Upper lobe of left lung (tissue), 6 donors: ENCODE data around the gene SEC23IP. TPM values are rescaled to one million over a fixed set of nuclear protein-coding genes. Genes with fewer than 3 reads are reported as not detected.

Experiments used
- ATAC-seq, 2 donors: fragments of 200-7000 bp; cut with Tn5 transposase; one replicate each; pipeline ENCODE4 v1.9.1; 2022; ENCODE audit warnings: mild to moderate bottlenecking in 2 of 2, moderate library complexity in 2 of 2; ENCODE audit not compliant: low FRiP score in 2 of 2
- DNase-seq, 2 donors: peaks; one replicate each; pipeline ENCODE4 v3.0.0-alpha.2; 2019 to 2020
- H3K27ac ChIP-seq, 4 donors: fragments of 200-600 bp; sonication (generic); one replicate each; pipeline ENCODE4 v1.5.1; 2016 to 2019
- H3K27me3 ChIP-seq, 4 donors: fragments of 200-600 bp; sonication (generic); one replicate each; pipeline ENCODE4 v1.5.1; 2017 to 2019
- H3K36me3 ChIP-seq, 4 donors: fragments of 200-600 bp; sonication (generic); one replicate each; pipeline ENCODE4 v1.5.1; 2016 to 2019
- H3K4me1 ChIP-seq, 4 donors: fragments of 200-600 bp; sonication (generic); one replicate each; pipeline ENCODE4 v1.5.1; 2018 to 2019
- H3K4me3 ChIP-seq, 4 donors: fragments of 200-600 bp; sonication (generic); one replicate each; pipeline ENCODE4 v1.5.1; 2017 to 2019; ENCODE audit warnings: mild to moderate bottlenecking in 2 of 4, moderate library complexity in 1 of 4
- H3K9me3 ChIP-seq, 4 donors: fragments of 200-600 bp; sonication (generic); one replicate each; pipeline ENCODE4 v1.5.1; 2018 to 2019
- CTCF ChIP-seq, 6 experiments: fragments of 450-650 bp in 4 of 6; fragments of 200-600 bp in 2 of 6; sonication (generic) in 2 of 6; IDR thresholded peaks; one replicate each; pipeline ENCODE4 v1.5.1; 2016 to 2019; ENCODE audit warnings: antibody characterized with exemption in 6 of 6
- EP300 ChIP-seq, 4 donors: sonication (generic); formaldehyde crosslinking; IDR thresholded peaks; one replicate each; pipeline ENCODE4 v1.5.1; 2017; ENCODE audit warnings: antibody characterized with exemption in 4 of 4, control low read depth in 2 of 4
- POLR2A ChIP-seq, 4 donors: fragments of 450-650 bp; IDR thresholded peaks; one replicate each; pipeline ENCODE4 v1.5.1; 2016 to 2017; ENCODE audit warnings: antibody characterized with exemption in 4 of 4, mild to moderate bottlenecking in 2 of 4
- POLR2AphosphoS5 ChIP-seq, 2 donors: sonication (generic); formaldehyde crosslinking; IDR thresholded peaks; one replicate each; pipeline ENCODE4 v1.5.1; 2017; ENCODE audit warnings: antibody characterized with exemption in 2 of 2
- WGBS, 2 donors: methylation state at CpG; one replicate each; pipeline ENCODE4 v1.1.5; 2017 to 2018; 5-methylcytosine and 5-hydroxymethylcytosine counted together
- total RNA-seq, 6 donors: library from RNA; depleted of rRNA in 4 of 6; stranded (reverse); fragments of >200 nt in 4 of 6; gene quantifications; one replicate each; pipeline versions ENCODE4 v1.1.0 to v1.2.1, GENCODE V29; 2016 to 2021
- donor health status: DM: no; HTN: no; CAD: no; lungs with moderate emphysema.
- donor health status: DM: no; HTN: yes; CAD: no; lungs with severe emphysema.

Gene SEC23IP
- total RNA-seq, 6 donors from 2014 or later = 13.4 to 60.8 (median 40.4) TPM

GRCh38 chr10:119947300-119947699, 54.8 kb downstream of the SEC23IP start:
- no peak overlapping the region for H3K4me3 ChIP-seq
- peaks cover 3 to 21% (median 15%) of the 10 kb centered on the region in 4 donors for H3K36me3 ChIP-seq
- no peaks in the 10 kb centered on the region for H3K27me3 ChIP-seq
- DNase-seq (no peak), ATAC-seq (no peak)
- no peaks in the 10 kb centered on the region for H3K4me1 ChIP-seq
- no peak for TF ChIP-seq POLR2A (IDR thresholded peaks at IDR 0.05)
- TF ChIP-seq POLR2AphosphoS5 (IDR thresholded peaks at IDR 0.05) = no peak
- TF ChIP-seq CTCF (IDR thresholded peaks at IDR 0.05) = no peak
- TF ChIP-seq EP300 (IDR thresholded peaks at IDR 0.05) = no peak
- H3K9me3 ChIP-seq = no peaks in the 10 kb centered on the region
- no peak overlapping the region for H3K27ac ChIP-seq
- WGBS, 2 donors = 63 to 69% methylated on average over 6 of the region's 6 CpGs

GRCh38 chr10:119957451-119957850, 64.9 kb downstream of the SEC23IP start:
- 84 to 90% methylated on average over 4 of the region's 4 CpGs for WGBS, 2 donors
- DNase-seq = no peak
- Histone ChIP-seq H3K27ac (no peak overlapping the region), H3K27me3 (no peaks in the 10 kb centered on the region), H3K36me3 (no peaks in the 10 kb centered on the region), H3K4me1 (no peaks in the 10 kb centered on the region), H3K9me3 (no peaks in the 10 kb centered on the region), H3K4me3 (no peak overlapping the region)
- TF ChIP-seq POLR2A (IDR thresholded peaks at IDR 0.05) (no peak), CTCF (IDR thresholded peaks at IDR 0.05) (no peak), EP300 (IDR thresholded peaks at IDR 0.05) (no peak), POLR2AphosphoS5 (IDR thresholded peaks at IDR 0.05) (no peak)
- no peak for ATAC-seq

GRCh38 chr10:119962837-119963236, 70.3 kb downstream of the SEC23IP start:
- Histone ChIP-seq H3K27me3 (no peaks in the 10 kb centered on the region), H3K27ac (no peak overlapping the region), H3K36me3 (no peaks in the 10 kb centered on the region), H3K9me3 (peaks cover 0 to 13% (median 9%) of the 10 kb centered on the region in 4 donors), H3K4me1 (no peaks in the 10 kb centered on the region), H3K4me3 (no peak overlapping the region)
- DNase-seq = no peak
- ATAC-seq = no peak
- TF ChIP-seq POLR2A (IDR thresholded peaks at IDR 0.05) (no peak), EP300 (IDR thresholded peaks at IDR 0.05) (no peak), POLR2AphosphoS5 (IDR thresholded peaks at IDR 0.05) (no peak), CTCF (IDR thresholded peaks at IDR 0.05) (no peak)

- DNase-seq (no peak), ATAC-seq (no peak)
- TF ChIP-seq POLR2AphosphoS5 (IDR thresholded peaks at IDR 0.05) (no peak), CTCF (IDR thresholded peaks at IDR 0.05) (no peak), EP300 (IDR thresholded peaks at IDR 0.05) (no peak), POLR2A (IDR thresholded peaks at IDR 0.05) (no peak)
- peaks cover 0 to 13% (median 9%) of the 10 kb centered on the region in 4 donors for H3K9me3 ChIP-seq
- no peak overlapping the region for H3K4me3 ChIP-seq
- H3K36me3 ChIP-seq = no peaks in the 10 kb centered on the region
- H3K27ac ChIP-seq = no peak overlapping the region
- H3K4me1 ChIP-seq = no peaks in the 10 kb centered on the region
- 70 to 88% methylated on average over 1 of the region's 1 CpG for WGBS, 2 donors
- no peaks in the 10 kb centered on the region for H3K27me3 ChIP-seq
Measured at GRCh38 chr10:119967066-119967465, 74.5 kb downstream of the SEC23IP start.

- DNase-seq = no peak
- no peaks in the 10 kb centered on the region for H3K4me1 ChIP-seq
- TF ChIP-seq CTCF (IDR thresholded peaks at IDR 0.05) (no peak), EP300 (IDR thresholded peaks at IDR 0.05) (no peak), POLR2AphosphoS5 (IDR thresholded peaks at IDR 0.05) (no peak), POLR2A (IDR thresholded peaks at IDR 0.05) (no peak)
- no peaks in the 10 kb centered on the region for H3K36me3 ChIP-seq
- peaks cover 0 to 13% (median 9%) of the 10 kb centered on the region in 4 donors for H3K9me3 ChIP-seq
- no peaks in the 10 kb centered on the region for H3K27me3 ChIP-seq
- no peak for ATAC-seq
- no peak overlapping the region for H3K27ac ChIP-seq
- no peak overlapping the region for H3K4me3 ChIP-seq
- WGBS, 2 donors = 33 to 61% methylated on average over 1 of the region's 1 CpG
Measured at GRCh38 chr10:119969609-119970008, 77.1 kb downstream of the SEC23IP start.
